ENCODE data around the gene PALM2AKAP2. TPM values are rescaled to one million over a fixed set of nuclear protein-coding genes. Genes with fewer than 3 reads are reported as not detected.
A peak's percentile ranks its signal among the peaks of the same experiment; 100 is the strongest.

PALM2AKAP2 gene
- total RNA-seq, result 2.2 and 5.5 TPM in 2 replicates

- Mint-ChIP-seq H3K27me3 (ENCODE audit: insufficient read depth) (peaks cover 34% of the 10 kb centered on the region), H3K9me3 (no peaks in the 10 kb centered on the region), H3K4me1 (ENCODE audit: low read depth) (peaks cover 22% of the 10 kb centered on the region), H3K36me3 (ENCODE audit: low read depth) (no peaks in the 10 kb centered on the region), H3K4me3 (peak within 1 kb of the TSS; percentile 83), H3K27ac (no peak within 1 kb of the TSS)
- DNase-seq (ENCODE audit: low spot score), result peak; percentile 15
- intact Hi-C loops (cut with micrococcal nuclease), result loop anchor here (5.0 kb wide), 1 partner anchor 37 kb away; no protein-coding TSS in a partner anchor
These were observed at the start of gene PALM2AKAP2 for GRCh38 chr9:109779711-109780452. Gene PALM2AKAP2, plus strand, starts transcription at chr9:109780198. Its CDS starts 291 bp downstream, at chr9:109780489.

- DNase-seq (ENCODE audit: low spot score), result no peak
- Mint-ChIP-seq H3K27ac (no peak overlapping the region), H3K27me3 (ENCODE audit: insufficient read depth) (peaks cover 35% of the 10 kb centered on the region), H3K4me3 (no peak overlapping the region), H3K9me3 (no peaks in the 10 kb centered on the region), H3K4me1 (ENCODE audit: low read depth) (peaks cover 17% of the 10 kb centered on the region), H3K36me3 (ENCODE audit: low read depth) (no peaks in the 10 kb centered on the region)
- intact Hi-C loops (cut with micrococcal nuclease), result loop anchor here (5.0 to 10.0 kb wide), 2 partner anchors 85 to 157 kb away; no protein-coding TSS in a partner anchor
These were observed 49.8 kb upstream of the PALM2AKAP2 start for GRCh38 chr9:109730228-109730627.

GRCh38 chr9:109733690-109734089 is 46.3 kb upstream of the PALM2AKAP2 start:
- Mint-ChIP-seq H3K27ac (no peak overlapping the region), H3K4me1 (ENCODE audit: low read depth) (peaks cover 17% of the 10 kb centered on the region), H3K27me3 (ENCODE audit: insufficient read depth) (peaks cover 32% of the 10 kb centered on the region), H3K9me3 (peaks cover 4% of the 10 kb centered on the region), H3K4me3 (no peak overlapping the region), H3K36me3 (ENCODE audit: low read depth) (no peaks in the 10 kb centered on the region)
- DNase-seq (ENCODE audit: low spot score), result no peak
- intact Hi-C loops (cut with micrococcal nuclease), result loop anchor here (5.0 to 10.0 kb wide), 2 partner anchors 81 to 154 kb away; no protein-coding TSS in a partner anchor

GRCh38 chr9:109734814-109735213 is 45.2 kb upstream of the PALM2AKAP2 start:
- H3K27ac Mint-ChIP-seq, result no peak overlapping the region
- H3K27me3 Mint-ChIP-seq (ENCODE audit: insufficient read depth), result peaks cover 32% of the 10 kb centered on the region
- peaks cover 4% of the 10 kb centered on the region for H3K9me3 Mint-ChIP-seq
- intact Hi-C loops (cut with micrococcal nuclease), result loop anchor here (5.0 to 10.0 kb wide), 2 partner anchors 80 to 152 kb away; no protein-coding TSS in a partner anchor
- H3K4me3 Mint-ChIP-seq, result no peak overlapping the region
- H3K36me3 Mint-ChIP-seq (ENCODE audit: low read depth), result no peaks in the 10 kb centered on the region
- DNase-seq (ENCODE audit: low spot score), result no peak
- H3K4me1 Mint-ChIP-seq (ENCODE audit: low read depth), result peaks cover 17% of the 10 kb centered on the region

- Mint-ChIP-seq H3K4me1 (ENCODE audit: low read depth) (peaks cover 17% of the 10 kb centered on the region), H3K9me3 (peaks cover 4% of the 10 kb centered on the region), H3K36me3 (ENCODE audit: low read depth) (no peaks in the 10 kb centered on the region), H3K4me3 (no peak overlapping the region), H3K27me3 (ENCODE audit: insufficient read depth) (peaks cover 31% of the 10 kb centered on the region), H3K27ac (no peak overlapping the region)
- intact Hi-C loops (cut with micrococcal nuclease), result loop anchor here (10.0 kb wide), 1 partner anchor 79 kb away; no protein-coding TSS in a partner anchor
- DNase-seq (ENCODE audit: low spot score), result no peak
These were observed 44.2 kb upstream of the PALM2AKAP2 start for GRCh38 chr9:109735801-109736200.

- no peak for DNase-seq (ENCODE audit: low spot score)
- Mint-ChIP-seq H3K27ac (no peak overlapping the region), H3K27me3 (ENCODE audit: insufficient read depth) (peaks cover 28% of the 10 kb centered on the region), H3K36me3 (ENCODE audit: low read depth) (no peaks in the 10 kb centered on the region), H3K4me3 (no peak overlapping the region), H3K9me3 (peaks cover 4% of the 10 kb centered on the region), H3K4me1 (ENCODE audit: low read depth) (peaks cover 17% of the 10 kb centered on the region)
- intact Hi-C loops (cut with micrococcal nuclease), result loop anchor here (10.0 kb wide), 1 partner anchor 78 kb away; no protein-coding TSS in a partner anchor
These were observed 42.7 kb upstream of the PALM2AKAP2 start for GRCh38 chr9:109737295-109737694.

- intact Hi-C loops (cut with micrococcal nuclease), result loop anchor here (10.0 kb wide), 1 partner anchor 75 kb away; no protein-coding TSS in a partner anchor
- Mint-ChIP-seq H3K27me3 (ENCODE audit: insufficient read depth) (peaks cover 27% of the 10 kb centered on the region), H3K36me3 (ENCODE audit: low read depth) (no peaks in the 10 kb centered on the region), H3K4me1 (ENCODE audit: low read depth) (no peaks in the 10 kb centered on the region), H3K27ac (no peak overlapping the region), H3K4me3 (no peak overlapping the region), H3K9me3 (peaks cover 4% of the 10 kb centered on the region)
- DNase-seq (ENCODE audit: low spot score), result no peak
These were observed 40.2 kb upstream of the PALM2AKAP2 start for GRCh38 chr9:109739760-109740159.

- Mint-ChIP-seq H3K4me3 (no peak overlapping the region), H3K27me3 (ENCODE audit: insufficient read depth) (peaks cover 29% of the 10 kb centered on the region), H3K36me3 (ENCODE audit: low read depth) (no peaks in the 10 kb centered on the region), H3K4me1 (ENCODE audit: low read depth) (no peaks in the 10 kb centered on the region), H3K27ac (no peak overlapping the region), H3K9me3 (no peaks in the 10 kb centered on the region)
- no peak for DNase-seq (ENCODE audit: low spot score)
- intact Hi-C loops (cut with micrococcal nuclease), result no loop called here
These were observed 37.1 kb upstream of the PALM2AKAP2 start for GRCh38 chr9:109742776-109743348.

- Mint-ChIP-seq H3K36me3 (ENCODE audit: low read depth) (no peaks in the 10 kb centered on the region), H3K4me1 (ENCODE audit: low read depth) (no peaks in the 10 kb centered on the region), H3K27me3 (ENCODE audit: insufficient read depth) (peaks cover 26% of the 10 kb centered on the region)
These were observed 36.3 kb upstream of the PALM2AKAP2 start for GRCh38 chr9:109743696-109744095.

GRCh38 chr9:109745335-109746283 is 34.4 kb upstream of the PALM2AKAP2 start:
- no peaks in the 10 kb centered on the region for H3K9me3 Mint-ChIP-seq
- DNase-seq (ENCODE audit: low spot score), result no peak
- intact Hi-C loops (cut with micrococcal nuclease), result no loop called here
- H3K27me3 Mint-ChIP-seq (ENCODE audit: insufficient read depth), result peaks cover 21% of the 10 kb centered on the region
- H3K36me3 Mint-ChIP-seq (ENCODE audit: low read depth), result no peaks in the 10 kb centered on the region
- no peak overlapping the region for H3K27ac Mint-ChIP-seq
- no peaks in the 10 kb centered on the region for H3K4me1 Mint-ChIP-seq (ENCODE audit: low read depth)
- H3K4me3 Mint-ChIP-seq, result no peak overlapping the region

More at GRCh38 chr9:109743696-109744095, 36.3 kb upstream of the PALM2AKAP2 start:
- Mint-ChIP-seq H3K27ac (no peak overlapping the region), H3K9me3 (no peaks in the 10 kb centered on the region), H3K4me3 (no peak overlapping the region)
- DNase-seq (ENCODE audit: low spot score), result no peak
- intact Hi-C loops (cut with micrococcal nuclease), result no loop called here

- DNase-seq (ENCODE audit: low spot score), result no peak
- Mint-ChIP-seq H3K9me3 (peaks cover 4% of the 10 kb centered on the region), H3K36me3 (ENCODE audit: low read depth) (no peaks in the 10 kb centered on the region), H3K27me3 (ENCODE audit: insufficient read depth) (peaks cover 23% of the 10 kb centered on the region), H3K27ac (no peak overlapping the region), H3K4me3 (no peak overlapping the region), H3K4me1 (ENCODE audit: low read depth) (no peaks in the 10 kb centered on the region)
- intact Hi-C loops (cut with micrococcal nuclease), result no loop called here
These were observed 28.7 kb upstream of the PALM2AKAP2 start for GRCh38 chr9:109751253-109751652.

- Mint-ChIP-seq H3K4me3 (no peak overlapping the region), H3K4me1 (ENCODE audit: low read depth) (no peaks in the 10 kb centered on the region), H3K27ac (no peak overlapping the region), H3K36me3 (ENCODE audit: low read depth) (no peaks in the 10 kb centered on the region), H3K9me3 (peaks cover 4% of the 10 kb centered on the region), H3K27me3 (ENCODE audit: insufficient read depth) (peaks cover 31% of the 10 kb centered on the region)
- intact Hi-C loops (cut with micrococcal nuclease), result no loop called here
- DNase-seq (ENCODE audit: low spot score), result no peak
These were observed 26.7 kb upstream of the PALM2AKAP2 start for GRCh38 chr9:109753308-109753707.
